Left cardiac atrium (tissue), 4 donors: ENCODE results near the gene JMJD7. TPM values are rescaled to one million over a fixed set of nuclear protein-coding genes. Genes with fewer than 3 reads are reported as not detected.
A peak's percentile ranks its signal among the peaks of the same experiment; 100 is the strongest.

Source experiments
- ATAC-seq, 2 donors: fragments of 200-7000 bp; cut with Tn5 transposase; one replicate each; pipeline ENCODE4 v1.9.1; 2020; ENCODE audit warnings: mild to moderate bottlenecking in 2 of 2, moderate library complexity in 2 of 2
- DNase-seq: peaks from one replicate; pipeline ENCODE4 v3.0.0-alpha.2; 2020
- intact Hi-C, 2 donors: fragments of 100-400 bp; cut with DNase I; formaldehyde crosslinking; loops; one replicate each; pipeline versions ENCODE4 v1.14.1 to v1.15.1; 2022 to 2023
- total RNA-seq, 2 donors: library from RNA; stranded (reverse); fragmentation: NEBNext Ultra II Directional; extraction: Animal tissue kit (Norgen Biotek cat#: 25700); gene quantifications; one replicate each; pipeline ENCODE4 v1.2.1, GENCODE V29; 2021
- donor health status: DM: no; HTN: yes; CAD: no.
- donor health status: DM: no; HTN: yes; CAD: no; lungs with severe emphysema.
- donor health status: DM: yes; HTN: yes; CAD: no.
- donor health status: Dilated cardiomyopathy.

Gene JMJD7
- total RNA-seq, 2 donors from 2014 or later, result 8.8 to 11.7 TPM

GRCh38 chr15:41834096-41834495 lies 6.2 kb downstream of the JMJD7 start:
- intact Hi-C loops, result no loop called here
- DNase-seq (no peak), ATAC-seq (no peak)

- intact Hi-C loops, result no loop called here
- no peak for DNase-seq
- ATAC-seq, result no peak
Measured at GRCh38 chr15:41836073-41836472, 8.2 kb downstream of the JMJD7 start.

- DNase-seq (no peak), ATAC-seq (no peak)
- intact Hi-C loops, result no loop called here
Measured at GRCh38 chr15:41836713-41837454, 9.0 kb downstream of the JMJD7 start.

- no peak for DNase-seq
- ATAC-seq, result no peak
- intact Hi-C loops, result no loop called here
Measured at GRCh38 chr15:41838400-41838897, 10.6 kb downstream of the JMJD7 start, which contains the start of gene PLA2G4B. Gene PLA2G4B (plus strand): TSS chr15:41838847. CDS start chr15:41838914, 67 bp downstream.

- DNase-seq (no peak), ATAC-seq (no peak)
- intact Hi-C loops, result no loop called here
Measured at GRCh38 chr15:41839781-41840491, 12.0 kb downstream of the JMJD7 start.

- intact Hi-C loops, result no loop called here
- DNase-seq (no peak), ATAC-seq (no peak)
Measured at GRCh38 chr15:41840673-41841072, 12.8 kb downstream of the JMJD7 start.

GRCh38 chr15:41841131-41841530 lies 13.2 kb downstream of the JMJD7 start:
- DNase-seq (no peak), ATAC-seq (no peak)
- intact Hi-C loops, result no loop called here

GRCh38 chr15:41842229-41842628 lies 14.3 kb downstream of the JMJD7 start:
- no peak for DNase-seq
- intact Hi-C loops, result no loop called here
- no peak for ATAC-seq

- intact Hi-C loops, result no loop called here
- no peak for ATAC-seq
- DNase-seq, result no peak
Measured at GRCh38 chr15:41843571-41843970, 15.7 kb downstream of the JMJD7 start.

GRCh38 chr15:41844814-41845213 lies 16.9 kb downstream of the JMJD7 start:
- intact Hi-C loops, result no loop called here
- no peak for DNase-seq
- ATAC-seq, result no peak

GRCh38 chr15:41847206-41847605 lies 19.3 kb downstream of the JMJD7 start:
- ATAC-seq (no peak), DNase-seq (no peak)
- intact Hi-C loops, result no loop called here

- no peak for ATAC-seq
- DNase-seq, result no peak
- intact Hi-C loops, result no loop called here
Measured at GRCh38 chr15:41847981-41848380, 20.1 kb downstream of the JMJD7 start.

GRCh38 chr15:41848631-41849030 lies 20.7 kb downstream of the JMJD7 start:
- no peak for ATAC-seq
- no peak for DNase-seq
- intact Hi-C loops, result no loop called here

- ATAC-seq (no peak), DNase-seq (no peak)
- intact Hi-C loops, result no loop called here
Measured at GRCh38 chr15:41849204-41849603, 21.3 kb downstream of the JMJD7 start.

GRCh38 chr15:41849861-41850260 lies 22.0 kb downstream of the JMJD7 start:
- peak in 1 of 2 donors; percentile 21 for ATAC-seq
- no peak for DNase-seq
- intact Hi-C loops, result no loop called here

- ATAC-seq (no peak), DNase-seq (no peak)
- intact Hi-C loops, result no loop called here
Measured at GRCh38 chr15:41850482-41851166, 22.7 kb downstream of the JMJD7 start.

GRCh38 chr15:41851167-41851523 lies 23.3 kb downstream of the JMJD7 start:
- ATAC-seq (no peak), DNase-seq (no peak)
- intact Hi-C loops, result no loop called here

GRCh38 chr15:41851755-41852370 lies 24.0 kb downstream of the JMJD7 start:
- DNase-seq (no peak), ATAC-seq (no peak)
- intact Hi-C loops, result no loop called here

- no peak for DNase-seq
- no peak for ATAC-seq
- intact Hi-C loops, result no loop called here
Measured at GRCh38 chr15:41852736-41853590, 25.1 kb downstream of the JMJD7 start.
